HuH-7 (cell line): ENCODE results near the gene ZNF839.

Experiments used
- DNase-seq: peaks from one replicate; pipeline ENCODE4 v3.0.0; 2011; ENCODE audit warnings: low spot score

ZNF839 gene

GRCh38 chr14:102387086-102387485, 67.5 kb downstream of the ZNF839 start:
- no peak for DNase-seq

- DNase-seq: no peak
These were observed 69.7 kb downstream of the ZNF839 start for GRCh38 chr14:102389246-102389645.

GRCh38 chr14:102390064-102390855, 70.7 kb downstream of the ZNF839 start:
- DNase-seq: no peak
